Measurements from ENCODE around the gene C5orf63. TPM values are rescaled to one million over a fixed set of nuclear protein-coding genes. Genes with fewer than 3 reads are reported as not detected.

C5orf63 gene
- total and polyA plus RNA-seq, 2 donors (not counting 3 experiments of a cell fraction or from before 2014, with no cell fraction given) = 1.4 to 5.3 TPM

DNA sequence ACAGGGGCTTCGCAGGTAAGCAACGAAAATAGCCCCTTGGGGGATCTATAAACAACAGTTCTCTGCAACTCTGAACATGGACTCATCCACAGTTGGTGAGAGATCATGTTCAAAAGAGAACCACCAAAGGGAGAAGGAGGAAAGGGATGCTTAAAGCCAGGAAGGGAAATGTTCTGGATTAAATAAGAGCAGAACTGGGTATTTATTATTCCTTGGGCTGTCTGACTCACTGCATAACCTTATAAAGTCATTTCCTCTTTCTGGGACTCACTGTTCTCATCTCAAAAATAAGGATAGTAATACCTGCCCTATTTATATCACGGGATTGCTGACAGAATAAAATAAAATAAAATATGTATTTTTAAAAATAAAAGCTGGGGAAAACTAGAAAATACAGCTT, 31.7 kb downstream of the C5orf63 start:
- Histone ChIP-seq H3K4me2 (ENCODE audit: insufficient read depth, low read length) (peak overlapping the region; percentile 77), H3K9me3 (replicated peaks; ENCODE audit: control insufficient read depth, insufficient read depth, low read length) (no peaks in the 10 kb centered on the region), H2AFZ (ENCODE audit: low read depth, low read length) (peak overlapping the region; percentile 23), H3K4me3 (replicated peaks in 1 of 3; ENCODE audit: insufficient read depth in 1 of 3, low read depth in 1 of 3, low read length in 3 of 3) (peak overlapping the region in 1 of 3 experiments; percentile 19), H4K20me1 (replicated peaks; ENCODE audit: control insufficient read depth, extremely low read depth, insufficient read depth, low read length) (no peaks in the 10 kb centered on the region), H3K36me3 (ENCODE audit: control insufficient read depth in 2 of 2, extremely low read depth in 1 of 2, insufficient read depth in 2 of 2, low read length in 2 of 2) (no peaks in the 10 kb centered on the region), H3K9me1 (replicated peaks; ENCODE audit: control insufficient read depth, extremely low read depth, insufficient read depth, low read length) (no peaks in the 10 kb centered on the region), H3K79me2 (ENCODE audit: control insufficient read depth, insufficient read depth, low read length) (no peaks in the 10 kb centered on the region), H3K9ac (replicated peaks; ENCODE audit: extremely low read depth, insufficient read depth, low read length) (peak overlapping the region; percentile 68), H3K27ac (ENCODE audit: insufficient read depth, low read depth, low read length) (peak overlapping the region; percentile 87), H3K27me3 (ENCODE audit: control insufficient read depth in 2 of 2, insufficient read depth in 2 of 2, low read length in 2 of 2) (no peaks in the 10 kb centered on the region), H3K4me1 (ENCODE audit: control insufficient read depth, extremely low read depth, insufficient read depth, low read length) (peaks cover 33% of the 10 kb centered on the region)
- intact Hi-C loops (cut with micrococcal nuclease) = loop anchor here (1.0 to 5.0 kb wide), 9 partner anchors 11 to 384 kb away; partner anchors contain the start of genes LMNB1 and MARCHF3
- FAIRE-seq = peak; percentile 75
- no TSS peak for BruUV-seq (replicated peaks)
- POLR2A ChIA-PET = no interaction called here
- dilution Hi-C loops (cut with MboI; ENCODE audit: extremely low pct_ligation_motif_present, low sequenced_read_pairs) = no loop called here
- TF ChIP-seq, protein P1, sequence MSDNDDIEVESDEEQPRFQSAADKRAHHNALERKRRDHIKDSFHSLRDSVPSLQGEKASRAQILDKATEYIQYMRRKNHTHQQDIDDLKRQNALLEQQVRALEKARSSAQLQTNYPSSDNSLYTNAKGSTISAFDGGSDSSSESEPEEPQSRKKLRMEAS (IDR thresholded peaks at IDR 0.05; ENCODE audit: insufficient read depth, insufficient read length) = no peak
- no peak for TF ChIP-seq MYC (IDR thresholded peaks at IDR 0.05; ENCODE audit: low read depth, low read length)
- peak; percentile 11 for TF ChIP-seq GATA2 (IDR thresholded peaks at IDR 0.05; ENCODE audit: insufficient read depth, insufficient read length, low read depth, low read length)
- peak; percentile 33 for TF ChIP-seq POLR2AphosphoS5 (IDR thresholded peaks at IDR 0.05; ENCODE audit: insufficient read depth, low read depth, low read length)
- TF ChIP-seq EZH2 (IDR thresholded peaks at IDR 0.05; ENCODE audit: borderline replicate concordance, low read depth, low read length, severe bottlenecking) = no peak
- peak; percentile 60 for TF ChIP-seq JUN (IDR thresholded peaks at IDR 0.05; ENCODE audit: borderline replicate concordance, insufficient read depth, insufficient read length, low read depth)
- peak; percentile 90 for TF ChIP-seq FOS (IDR thresholded peaks at IDR 0.05; ENCODE audit: borderline replicate concordance, insufficient read depth, low read length)
- TF ChIP-seq, protein P2, sequence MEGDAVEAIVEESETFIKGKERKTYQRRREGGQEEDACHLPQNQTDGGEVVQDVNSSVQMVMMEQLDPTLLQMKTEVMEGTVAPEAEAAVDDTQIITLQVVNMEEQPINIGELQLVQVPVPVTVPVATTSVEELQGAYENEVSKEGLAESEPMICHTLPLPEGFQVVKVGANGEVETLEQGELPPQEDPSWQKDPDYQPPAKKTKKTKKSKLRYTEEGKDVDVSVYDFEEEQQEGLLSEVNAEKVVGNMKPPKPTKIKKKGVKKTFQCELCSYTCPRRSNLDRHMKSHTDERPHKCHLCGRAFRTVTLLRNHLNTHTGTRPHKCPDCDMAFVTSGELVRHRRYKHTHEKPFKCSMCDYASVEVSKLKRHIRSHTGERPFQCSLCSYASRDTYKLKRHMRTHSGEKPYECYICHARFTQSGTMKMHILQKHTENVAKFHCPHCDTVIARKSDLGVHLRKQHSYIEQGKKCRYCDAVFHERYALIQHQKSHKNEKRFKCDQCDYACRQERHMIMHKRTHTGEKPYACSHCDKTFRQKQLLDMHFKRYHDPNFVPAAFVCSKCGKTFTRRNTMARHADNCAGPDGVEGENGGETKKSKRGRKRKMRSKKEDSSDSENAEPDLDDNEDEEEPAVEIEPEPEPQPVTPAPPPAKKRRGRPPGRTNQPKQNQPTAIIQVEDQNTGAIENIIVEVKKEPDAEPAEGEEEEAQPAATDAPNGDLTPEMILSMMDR (IDR thresholded peaks at IDR 0.05; ENCODE audit: extremely low read depth in 1 of 2, insufficient read depth in 1 of 2, low read depth in 1 of 2, low read length in 2 of 2) = no peak
- CTCF ChIA-PET = interaction anchor here (1.0 to 2.2 kb wide), 3 partner anchors 11 to 451 kb away, joined by 3 to 6 read pairs (median 3); partner anchors contain the start of gene MARCHF3
- peak; percentile 75 for DNase-seq (ENCODE audit: low read depth, low spot score)
